Activated naive CD4-positive, alpha-beta T cell treated with anti-CD3 and anti-CD28 coated beads for 36 hours (primary cell): ENCODE measurements around the gene RIMKLB. TPM values are rescaled to one million over a fixed set of nuclear protein-coding genes. Genes with fewer than 3 reads are reported as not detected.
"Not testable (repeated sequence)": the region's sequence is repeated elsewhere in the genome, so short reads cannot be mapped to it uniquely, and the experiment has no call there.

ENCODE experiments used
- CTCF ChIA-PET: fragments of 350-600 bp; sonication (Branson Sonifier 250); formaldehyde crosslinking; loops from one replicate; lab custom pipeline; 2021; ENCODE audit warnings: antibody characterized with exemption; lab: Charles Lee
- DNase-seq: peaks from one replicate; pipeline ENCODE4 v3.0.0-alpha.2; 2020
- H3K27ac Mint-ChIP-seq: one replicate; pipeline ENCODE4 v1.8.0; 2021; ENCODE audit warnings: mild to moderate bottlenecking, mixed read lengths
- H3K27me3 Mint-ChIP-seq: one replicate; pipeline ENCODE4 v1.8.0; 2021; ENCODE audit warnings: low read depth, mixed read lengths
- H3K36me3 Mint-ChIP-seq: one replicate; pipeline ENCODE4 v1.8.0; 2021; ENCODE audit warnings: low read depth, mixed read lengths
- H3K4me1 Mint-ChIP-seq: one replicate; pipeline ENCODE4 v1.8.0; 2021; ENCODE audit warnings: low read depth, mixed read lengths
- H3K4me3 Mint-ChIP-seq: one replicate; pipeline ENCODE4 v1.8.0; 2021; ENCODE audit warnings: mild to moderate bottlenecking, moderate library complexity, mixed read lengths
- H3K9me3 Mint-ChIP-seq: one replicate; pipeline ENCODE4 v1.8.0; 2021; ENCODE audit warnings: mixed read lengths
- intact Hi-C: fragments of 100-400 bp; cut with micrococcal nuclease; formaldehyde crosslinking; loops from one replicate; pipeline ENCODE4 v1.15.1; 2023
- total RNA-seq, 2 experiments: library from RNA; stranded (reverse); gene quantifications; one replicate each; pipeline ENCODE4 v1.2.3, GENCODE V29; 2021

The RIMKLB gene
- total RNA-seq, 2 experiments from 2014 or later: 5.2 to 5.5 TPM

GRCh38 chr12:8781381-8782127 is 83.8 kb downstream of the RIMKLB start:
- no peak overlapping the region for H3K27ac Mint-ChIP-seq
- intact Hi-C loops: loop anchor here (2.0 kb wide), 1 partner anchor 79 kb away; no protein-coding TSS in a partner anchor
- DNase-seq: no peak

GRCh38 chr12:8784290-8784888 is 86.6 kb downstream of the RIMKLB start:
- Mint-ChIP-seq H3K9me3 (no peaks in the 10 kb centered on the region), H3K27ac (no peak overlapping the region), H3K36me3 (no peaks in the 10 kb centered on the region), H3K4me1 (no peaks in the 10 kb centered on the region), H3K27me3 (no peaks in the 10 kb centered on the region), H3K4me3 (no peak overlapping the region)
- no peak for DNase-seq
- intact Hi-C loops: no loop called here
- CTCF ChIA-PET: no interaction called here

More at GRCh38 chr12:8781381-8782127, 83.8 kb downstream of the RIMKLB start:
- Mint-ChIP-seq H3K4me1 (no peaks in the 10 kb centered on the region), H3K27me3 (no peaks in the 10 kb centered on the region), H3K4me3 (no peak overlapping the region), H3K36me3 (no peaks in the 10 kb centered on the region), H3K9me3 (no peaks in the 10 kb centered on the region)
- CTCF ChIA-PET: interaction anchor here (1.0 kb wide), 1 partner anchor 15 kb away, joined by 3 read pairs; no protein-coding TSS in a partner anchor

GRCh38 chr12:8785499-8785898 is 87.7 kb downstream of the RIMKLB start:
- CTCF ChIA-PET: interaction anchor here (0.6 kb wide), 1 partner anchor 281 kb away, joined by 4 read pairs; no protein-coding TSS in a partner anchor
- H3K4me1 Mint-ChIP-seq: no peaks in the 10 kb centered on the region

GRCh38 chr12:8787206-8787605 is 89.4 kb downstream of the RIMKLB start:
- intact Hi-C loops, H3K9me3 Mint-ChIP-seq, H3K4me1 Mint-ChIP-seq, DNase-seq, H3K27me3 Mint-ChIP-seq, H3K27ac Mint-ChIP-seq, H3K36me3 Mint-ChIP-seq, CTCF ChIA-PET, H3K4me3 Mint-ChIP-seq: not testable (repeated sequence)

More at GRCh38 chr12:8785499-8785898, 87.7 kb downstream of the RIMKLB start:
- intact Hi-C loops: no loop called here
- no peaks in the 10 kb centered on the region for H3K9me3 Mint-ChIP-seq
- no peak for DNase-seq
- H3K36me3 Mint-ChIP-seq: no peaks in the 10 kb centered on the region
- no peaks in the 10 kb centered on the region for H3K27me3 Mint-ChIP-seq
- no peak overlapping the region for H3K27ac Mint-ChIP-seq
- no peak overlapping the region for H3K4me3 Mint-ChIP-seq

GRCh38 chr12:8788706-8789105 is 90.9 kb downstream of the RIMKLB start:
- H3K36me3 Mint-ChIP-seq, H3K27me3 Mint-ChIP-seq, CTCF ChIA-PET, H3K4me1 Mint-ChIP-seq, H3K9me3 Mint-ChIP-seq, intact Hi-C loops, DNase-seq, H3K27ac Mint-ChIP-seq: not testable (repeated sequence)
- peak overlapping the region; percentile 60 for H3K4me3 Mint-ChIP-seq

GRCh38 chr12:8789341-8790013 is 91.7 kb downstream of the RIMKLB start:
- intact Hi-C loops: not testable (repeated sequence)

GRCh38 chr12:8793226-8793625 is 95.4 kb downstream of the RIMKLB start:
- H3K27me3 Mint-ChIP-seq, H3K4me3 Mint-ChIP-seq, CTCF ChIA-PET, intact Hi-C loops, H3K9me3 Mint-ChIP-seq, H3K4me1 Mint-ChIP-seq, H3K27ac Mint-ChIP-seq, H3K36me3 Mint-ChIP-seq, DNase-seq: not testable (repeated sequence)

More at GRCh38 chr12:8789341-8790013, 91.7 kb downstream of the RIMKLB start:
- H3K27me3 Mint-ChIP-seq, H3K27ac Mint-ChIP-seq, CTCF ChIA-PET, H3K36me3 Mint-ChIP-seq, H3K4me3 Mint-ChIP-seq, H3K4me1 Mint-ChIP-seq, DNase-seq, H3K9me3 Mint-ChIP-seq: not testable (repeated sequence)

GRCh38 chr12:8794611-8795010 is 96.8 kb downstream of the RIMKLB start:
- H3K4me3 Mint-ChIP-seq, H3K36me3 Mint-ChIP-seq, intact Hi-C loops, DNase-seq, H3K27me3 Mint-ChIP-seq, H3K9me3 Mint-ChIP-seq, H3K27ac Mint-ChIP-seq, CTCF ChIA-PET, H3K4me1 Mint-ChIP-seq: not testable (repeated sequence)

- Mint-ChIP-seq H3K4me1 (no peaks in the 10 kb centered on the region), H3K36me3 (no peaks in the 10 kb centered on the region), H3K27me3 (no peaks in the 10 kb centered on the region), H3K4me3 (no peak overlapping the region), H3K9me3 (no peaks in the 10 kb centered on the region), H3K27ac (no peak overlapping the region)
- CTCF ChIA-PET: interaction anchor here (1.0 kb wide), 1 partner anchor 15 kb away, joined by 3 read pairs; no protein-coding TSS in a partner anchor
- DNase-seq: no peak
- intact Hi-C loops: no loop called here
Observed at GRCh38 chr12:8796831-8797626, 99.2 kb downstream of the RIMKLB start.

- H3K36me3 Mint-ChIP-seq, DNase-seq, H3K27me3 Mint-ChIP-seq, intact Hi-C loops, H3K27ac Mint-ChIP-seq, H3K9me3 Mint-ChIP-seq, H3K4me3 Mint-ChIP-seq, H3K4me1 Mint-ChIP-seq, CTCF ChIA-PET: not testable (repeated sequence)
Observed at GRCh38 chr12:8801213-8801612, 103.4 kb downstream of the RIMKLB start.

- H3K4me3 Mint-ChIP-seq, H3K9me3 Mint-ChIP-seq, H3K27me3 Mint-ChIP-seq, intact Hi-C loops, CTCF ChIA-PET, H3K36me3 Mint-ChIP-seq, DNase-seq, H3K27ac Mint-ChIP-seq, H3K4me1 Mint-ChIP-seq: not testable (repeated sequence)
Observed at GRCh38 chr12:8804833-8805232, 107.0 kb downstream of the RIMKLB start.

- H3K27me3 Mint-ChIP-seq, intact Hi-C loops, H3K4me1 Mint-ChIP-seq, DNase-seq, H3K9me3 Mint-ChIP-seq, H3K27ac Mint-ChIP-seq, H3K36me3 Mint-ChIP-seq, CTCF ChIA-PET, H3K4me3 Mint-ChIP-seq: not testable (repeated sequence)
Observed at GRCh38 chr12:8805487-8805886, 107.7 kb downstream of the RIMKLB start.
